HL-60 (cell line): ENCODE measurements around the gene AMTN.

Experiments
- GABPA ChIP-seq: IDR thresholded peaks from 2 replicates; pipeline ENCODE4 v1.6.1; 2012; ENCODE audit warnings: low read depth
- POLR2AphosphoS5 ChIP-seq: IDR thresholded peaks from 2 replicates; pipeline ENCODE4 v1.6.1; 2012; ENCODE audit warnings: low read depth
- TF ChIP-seq, protein P1 (sequence below): IDR thresholded peaks from one replicate; pipeline ENCODE4 v1.5.1; 2011; ENCODE audit warnings: low read length, control low read depth, inconsistent platforms; ENCODE audit not compliant: insufficient read depth

DNA sequence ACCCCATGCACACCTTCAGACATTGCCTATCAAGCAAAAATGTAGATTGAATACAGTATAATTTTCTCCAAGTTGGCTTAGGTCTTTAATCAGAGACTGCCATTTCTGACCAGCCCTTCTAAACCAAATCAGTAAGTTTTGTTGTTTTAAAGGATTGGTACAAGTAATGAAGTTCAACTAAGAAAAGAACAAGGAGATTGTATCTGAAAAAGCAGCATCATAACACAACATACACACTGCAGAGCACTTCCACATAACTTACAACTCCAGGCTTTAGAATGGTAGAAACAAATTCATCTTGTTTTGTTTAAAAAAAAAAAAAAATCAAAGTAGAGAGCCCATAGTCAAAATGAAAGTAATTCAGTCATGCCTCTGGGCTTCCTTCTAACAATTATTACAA is 57.6 kb downstream of the AMTN start:
- TF ChIP-seq, protein P1, sequence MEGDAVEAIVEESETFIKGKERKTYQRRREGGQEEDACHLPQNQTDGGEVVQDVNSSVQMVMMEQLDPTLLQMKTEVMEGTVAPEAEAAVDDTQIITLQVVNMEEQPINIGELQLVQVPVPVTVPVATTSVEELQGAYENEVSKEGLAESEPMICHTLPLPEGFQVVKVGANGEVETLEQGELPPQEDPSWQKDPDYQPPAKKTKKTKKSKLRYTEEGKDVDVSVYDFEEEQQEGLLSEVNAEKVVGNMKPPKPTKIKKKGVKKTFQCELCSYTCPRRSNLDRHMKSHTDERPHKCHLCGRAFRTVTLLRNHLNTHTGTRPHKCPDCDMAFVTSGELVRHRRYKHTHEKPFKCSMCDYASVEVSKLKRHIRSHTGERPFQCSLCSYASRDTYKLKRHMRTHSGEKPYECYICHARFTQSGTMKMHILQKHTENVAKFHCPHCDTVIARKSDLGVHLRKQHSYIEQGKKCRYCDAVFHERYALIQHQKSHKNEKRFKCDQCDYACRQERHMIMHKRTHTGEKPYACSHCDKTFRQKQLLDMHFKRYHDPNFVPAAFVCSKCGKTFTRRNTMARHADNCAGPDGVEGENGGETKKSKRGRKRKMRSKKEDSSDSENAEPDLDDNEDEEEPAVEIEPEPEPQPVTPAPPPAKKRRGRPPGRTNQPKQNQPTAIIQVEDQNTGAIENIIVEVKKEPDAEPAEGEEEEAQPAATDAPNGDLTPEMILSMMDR, result no peak
- no peak for TF ChIP-seq POLR2AphosphoS5
- TF ChIP-seq GABPA, result no peak
